ENCODE results near the gene ERRFI1.

Gene ERRFI1

DNA sequence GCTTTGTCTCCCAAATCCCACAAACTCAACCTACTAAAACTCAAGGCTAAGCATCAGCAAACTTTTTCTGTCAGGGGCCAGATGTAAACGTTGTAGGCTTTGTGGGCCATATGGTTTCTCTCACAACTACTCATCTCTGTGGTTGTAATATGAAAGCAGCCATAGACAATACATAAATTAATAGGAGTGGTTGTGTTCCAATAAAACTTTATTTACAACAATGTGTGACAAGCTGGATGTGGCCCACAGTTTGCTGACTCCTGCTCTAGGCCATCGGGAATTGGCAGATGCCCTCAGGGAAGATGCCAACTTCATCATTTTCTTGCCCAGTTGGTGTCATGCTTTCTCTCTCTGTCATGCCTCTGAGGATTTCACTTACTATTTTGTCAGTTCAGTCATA lies 17.5 kb upstream of the ERRFI1 start:
- no peak for FAIRE-seq

GRCh38 chr1:8042134-8042533 lies 16.0 kb upstream of the ERRFI1 start:
- peak; percentile 79 for FAIRE-seq

- no peak for FAIRE-seq
These were observed 14.5 kb upstream of the ERRFI1 start for GRCh38 chr1:8040586-8040985.

GRCh38 chr1:8039071-8039470 lies 13.0 kb upstream of the ERRFI1 start:
- FAIRE-seq = no peak

DNA sequence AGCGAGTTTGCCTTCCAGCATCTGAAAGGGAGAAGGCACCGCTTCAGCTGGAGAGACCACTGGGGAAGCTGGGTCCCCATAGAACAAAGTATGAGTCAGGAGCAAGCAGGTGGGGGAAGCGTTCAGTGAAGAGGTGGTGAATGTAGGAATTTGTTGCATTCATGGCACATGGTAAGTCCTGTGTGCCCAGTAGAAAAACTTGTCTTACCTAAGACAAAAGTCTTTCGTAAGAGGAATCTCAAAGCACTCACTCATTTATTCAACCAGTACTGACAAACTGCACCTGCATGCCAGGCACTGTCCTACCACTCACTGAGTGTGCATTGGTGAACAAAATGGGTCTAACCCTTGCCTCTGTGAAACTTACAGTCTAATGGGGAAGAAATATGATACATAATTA lies 9.2 kb upstream of the ERRFI1 start:
- FAIRE-seq = no peak

GRCh38 chr1:8033322-8033721 lies 7.2 kb upstream of the ERRFI1 start:
- no peak for FAIRE-seq

GRCh38 chr1:8032366-8032910 lies 6.3 kb upstream of the ERRFI1 start:
- FAIRE-seq = peak; percentile 95

DNA sequence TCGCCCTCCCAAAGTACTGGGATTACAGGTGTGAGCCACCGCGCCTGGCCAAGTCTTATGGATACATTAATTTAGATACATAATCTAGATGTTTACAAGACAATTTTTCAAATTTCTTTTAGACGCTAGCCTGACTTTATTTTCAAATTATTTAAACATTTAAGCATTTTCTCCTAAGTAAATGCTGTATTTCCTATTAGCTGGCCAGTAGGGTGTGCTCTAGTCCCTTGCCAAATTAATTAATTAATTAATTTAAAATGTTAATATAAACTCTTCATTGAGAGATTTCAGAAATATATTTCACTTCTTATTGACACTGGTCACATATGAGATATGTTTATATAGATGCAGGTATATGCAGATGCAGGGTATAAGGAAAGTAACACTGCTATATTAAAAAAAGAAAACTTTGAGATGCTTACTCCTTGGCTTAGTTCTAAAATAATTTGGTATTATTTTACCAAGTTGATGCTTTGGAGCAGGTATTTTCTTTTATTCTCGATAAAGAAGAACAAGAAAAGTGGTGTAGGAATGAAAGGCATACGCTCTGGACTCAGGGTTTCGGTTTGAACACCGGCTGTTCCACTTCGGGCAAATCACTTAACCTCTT lies 5.2 kb upstream of the ERRFI1 start:
- peak; percentile 98 for FAIRE-seq

- FAIRE-seq = no peak
These were observed 2.4 kb upstream of the ERRFI1 start for GRCh38 chr1:8028571-8028910.

DNA sequence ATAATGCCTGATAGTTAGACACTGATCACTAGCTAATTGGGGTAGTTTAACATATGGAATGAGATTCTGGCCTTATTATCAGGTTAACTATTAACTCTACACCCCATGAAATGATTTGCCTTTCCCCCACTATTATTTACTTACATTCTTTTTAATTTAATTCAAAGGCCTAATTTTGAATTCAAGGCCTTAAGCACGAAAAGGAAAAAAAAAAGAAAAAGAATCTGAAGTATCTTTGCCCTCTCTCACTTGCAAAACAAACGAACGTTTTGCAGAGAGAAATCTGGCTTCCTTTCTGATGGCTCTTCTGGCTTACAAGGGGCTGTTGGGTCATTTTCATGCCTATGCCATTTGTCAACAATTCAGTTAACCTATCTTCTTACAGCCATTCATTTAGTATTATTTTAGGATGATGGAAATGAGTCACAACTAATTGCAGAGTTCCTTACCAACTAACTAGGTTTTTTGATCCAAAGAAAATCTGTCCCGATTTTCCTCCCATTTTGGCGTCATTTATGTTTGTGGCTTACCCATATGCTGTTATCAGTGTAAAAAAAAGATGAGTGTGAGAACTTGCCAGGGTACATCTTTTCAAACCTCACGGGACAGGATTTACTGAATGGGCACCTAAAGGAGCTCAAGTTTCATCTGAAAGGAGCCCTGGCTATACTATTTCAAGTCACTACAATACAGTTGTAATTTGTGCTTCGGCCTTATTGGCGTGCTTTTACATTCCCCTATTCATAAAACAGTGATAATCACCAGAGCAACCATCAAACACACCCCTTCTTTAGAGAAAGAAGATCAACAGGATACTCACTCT lies 1.9 kb upstream of the ERRFI1 start:
- peak; percentile 98 for FAIRE-seq

DNA sequence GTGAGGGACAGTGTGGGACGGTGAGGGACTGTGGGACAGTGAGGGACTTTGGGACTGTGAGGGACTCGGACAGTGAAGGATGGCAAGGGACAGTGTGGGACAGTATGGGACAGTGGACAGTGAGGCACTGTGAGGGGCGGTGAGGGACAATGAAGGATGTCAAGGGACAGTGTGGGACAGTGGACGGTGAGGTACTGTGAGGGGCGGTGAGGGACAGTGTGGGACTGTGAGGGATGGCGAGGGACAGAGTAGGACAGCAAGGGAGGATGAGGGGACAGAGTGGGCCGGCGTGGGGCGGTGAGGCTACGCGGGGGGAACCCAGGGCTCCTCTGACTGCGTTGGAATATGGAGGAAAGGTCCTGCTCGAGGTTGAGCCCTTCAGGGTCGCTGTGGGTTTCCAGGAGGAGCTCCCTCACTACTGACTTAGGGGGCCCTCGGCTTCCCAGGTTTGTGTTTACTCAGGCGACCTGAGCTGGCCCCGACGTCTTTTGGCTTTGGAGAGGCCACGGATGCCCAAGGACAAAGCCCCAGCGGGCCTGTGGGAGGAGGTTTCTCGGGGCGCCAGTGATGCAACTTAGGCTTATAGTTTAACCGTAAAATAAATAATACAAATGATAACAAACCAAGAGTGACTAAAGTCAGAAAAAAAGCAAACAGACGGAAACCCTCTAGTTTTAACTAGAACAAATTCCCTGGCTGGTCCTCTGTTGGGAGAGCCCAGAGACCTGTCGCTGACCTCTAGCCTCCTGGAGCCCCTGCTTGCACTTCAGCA lies 1.1 kb upstream of the ERRFI1 start:
- no peak for FAIRE-seq

DNA sequence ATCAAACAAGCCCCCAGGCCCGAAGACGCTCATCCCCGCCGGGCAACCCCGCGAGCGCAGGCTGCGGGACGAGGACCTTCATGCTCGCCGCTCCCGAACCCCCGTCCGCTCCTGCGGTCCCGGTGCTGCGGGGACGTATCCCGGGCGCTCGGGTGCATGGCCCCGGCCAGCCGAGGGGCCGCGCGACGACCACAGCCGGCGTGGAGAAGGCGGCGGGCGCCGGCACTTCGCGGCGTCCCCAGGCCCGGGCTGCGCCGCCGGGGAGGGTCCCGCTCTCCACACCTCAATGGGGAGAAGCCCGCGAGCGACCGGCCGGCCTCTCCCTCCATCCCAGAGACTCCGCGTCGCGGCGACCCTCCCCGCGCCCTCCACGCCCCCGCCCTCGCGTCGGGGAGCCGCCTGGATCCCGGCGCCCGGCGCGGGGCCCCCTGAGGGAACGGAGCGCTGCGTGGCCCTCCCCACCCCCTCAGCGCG lies 401 bp downstream of the ERRFI1 start:
- FAIRE-seq = no peak

- FAIRE-seq = no peak
These were observed 943 bp downstream of the ERRFI1 start for GRCh38 chr1:8025061-8025670.

GRCh38 chr1:8024329-8024728 lies 1.8 kb downstream of the ERRFI1 start:
- no peak for FAIRE-seq

- FAIRE-seq = no peak
These were observed 2.2 kb downstream of the ERRFI1 start for GRCh38 chr1:8023995-8024313.

GRCh38 chr1:8023287-8023994 lies 2.7 kb downstream of the ERRFI1 start:
- FAIRE-seq = no peak

DNA sequence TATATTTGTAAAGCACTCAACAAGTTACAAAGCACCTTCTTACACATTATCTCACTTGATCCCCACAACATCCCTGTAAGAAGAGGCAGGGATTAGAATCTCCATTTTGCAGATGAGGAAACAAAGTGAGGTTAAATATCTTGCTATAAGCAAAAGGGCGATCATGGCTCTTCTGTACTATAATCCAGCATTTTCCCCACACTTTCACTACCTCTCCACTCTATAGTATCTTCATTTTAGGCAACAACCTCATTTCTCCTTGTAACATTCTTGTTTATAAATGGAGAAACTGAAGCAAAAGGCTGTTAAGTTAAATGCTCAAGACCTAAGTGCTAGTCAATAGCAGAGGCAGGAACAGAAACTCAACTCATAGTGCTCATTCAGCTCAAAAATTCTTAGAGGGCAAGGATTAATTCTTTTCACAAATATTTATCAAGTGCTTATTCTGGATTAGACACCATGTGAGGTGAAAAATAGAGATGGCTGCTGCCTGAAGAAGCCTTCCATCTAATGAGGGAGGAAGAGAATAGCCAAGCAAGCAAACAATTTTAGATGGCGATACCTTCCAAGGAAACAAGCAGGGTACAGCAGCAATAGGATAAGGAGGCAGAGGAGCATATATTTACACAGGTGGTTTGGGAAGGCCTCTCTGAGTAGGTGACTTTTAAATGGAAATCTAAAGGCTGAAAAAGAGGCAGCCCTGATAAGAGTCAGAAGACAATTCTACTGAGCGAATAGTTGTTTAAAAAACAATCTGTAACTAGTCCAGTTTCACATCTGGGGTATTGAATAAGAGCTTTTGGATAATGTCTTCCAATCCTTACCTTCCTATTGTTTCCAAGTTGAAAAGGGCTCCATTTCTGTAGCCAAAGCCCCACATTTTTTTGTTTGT lies 3.5 kb downstream of the ERRFI1 start:
- no peak for FAIRE-seq

- FAIRE-seq = no peak
These were observed 4.3 kb downstream of the ERRFI1 start for GRCh38 chr1:8021676-8022266.

DNA sequence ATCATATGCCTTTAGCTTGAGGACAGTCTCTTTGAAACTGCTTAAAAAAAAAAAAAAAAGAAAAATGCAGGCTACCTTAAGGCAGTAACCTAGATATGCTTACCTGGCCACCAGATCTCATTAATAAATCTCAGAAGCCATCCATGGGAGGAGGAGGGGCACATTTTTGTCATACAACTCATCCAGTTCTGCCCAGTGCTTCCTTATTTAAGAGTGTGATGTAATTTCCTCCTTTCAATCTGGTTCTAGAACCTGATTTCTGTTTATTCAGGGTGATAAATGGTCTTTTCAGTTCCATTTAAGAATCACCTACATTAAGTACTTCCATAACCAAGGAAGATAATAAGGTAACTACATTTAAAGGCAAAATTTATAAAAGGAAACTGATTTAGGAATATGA lies 6.1 kb downstream of the ERRFI1 start:
- peak; percentile 23 for FAIRE-seq

DNA sequence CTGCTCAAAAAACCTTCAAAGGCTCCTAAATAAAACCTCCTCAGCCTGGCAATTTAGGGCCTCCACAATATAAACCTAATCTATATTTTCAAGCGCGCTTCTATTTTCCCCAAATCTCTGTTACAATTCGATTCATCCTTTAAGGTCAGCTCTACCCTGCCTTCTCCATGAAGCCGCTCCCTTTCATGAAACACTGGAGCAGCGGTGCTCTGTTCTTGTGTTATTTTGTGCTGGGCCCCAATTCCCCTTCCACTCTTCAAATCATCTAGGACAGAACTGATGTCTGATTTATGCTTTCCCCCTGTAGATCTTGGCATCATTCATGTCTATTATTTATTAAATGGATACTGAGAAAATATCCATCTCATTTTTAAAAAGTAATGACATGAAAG lies 6.9 kb downstream of the ERRFI1 start:
- no peak for FAIRE-seq

Data from A204.1 (cell line).